WTC11 (cell line): ENCODE data around the gene SELENOV. TPM values are rescaled to one million over a fixed set of nuclear protein-coding genes. Genes with fewer than 3 reads are reported as not detected.

Experiments
- AR ChIP-seq: fragments of 250-450 bp; sonication (Bioruptor Pico); IDR thresholded peaks from 2 replicates; pipeline ENCODE4 v1.9.0; 2021; ENCODE audit warnings: mild to moderate bottlenecking
- CBFB ChIP-seq: sonication (generic); formaldehyde crosslinking; IDR thresholded peaks from 2 replicates; pipeline ENCODE4 v1.8.1; 2022; ENCODE audit warnings: mild to moderate bottlenecking, low read depth, missing genetic modification reagents
- CTCF ChIP-seq: fragments of 200-600 bp; IDR thresholded peaks from 2 replicates; pipeline ENCODE4 v1.8.0; 2022; ENCODE audit warnings: antibody characterized with exemption
- ERG ChIP-seq: fragments of 250-450 bp; sonication (Bioruptor Pico); IDR thresholded peaks from 2 replicates; pipeline ENCODE4 v1.8.0; 2021; ENCODE audit warnings: mild to moderate bottlenecking
- FOXJ3 ChIP-seq: sonication (generic); formaldehyde crosslinking; IDR thresholded peaks from 2 replicates; pipeline ENCODE4 v1.9.0; 2021; ENCODE audit warnings: missing genetic modification reagents, mild to moderate bottlenecking, borderline replicate concordance
- IRF2 ChIP-seq: sonication (generic); formaldehyde crosslinking; IDR thresholded peaks from 2 replicates; pipeline ENCODE4 v1.8.0; 2022; ENCODE audit warnings: low read depth, missing genetic modification reagents, borderline replicate concordance
- JUN ChIP-seq: sonication (generic); formaldehyde crosslinking; IDR thresholded peaks from 2 replicates; pipeline ENCODE4 v1.8.0; 2023; ENCODE audit warnings: mild to moderate bottlenecking, missing genetic modification reagents
- KAT7 ChIP-seq: sonication (generic); formaldehyde crosslinking; IDR thresholded peaks from 2 replicates; pipeline ENCODE4 v1.8.1; 2023; ENCODE audit warnings: missing genetic modification reagents, mild to moderate bottlenecking, borderline replicate concordance
- NFE2L1 ChIP-seq: sonication (generic); formaldehyde crosslinking; IDR thresholded peaks from 2 replicates; pipeline ENCODE4 v1.8.1; 2023; ENCODE audit warnings: missing genetic modification reagents
- NR2C2 ChIP-seq: sonication (generic); formaldehyde crosslinking; IDR thresholded peaks from 2 replicates; pipeline ENCODE4 v1.8.0; 2022; ENCODE audit warnings: mild to moderate bottlenecking, missing genetic modification reagents
- NR3C1 ChIP-seq: sonication (generic); formaldehyde crosslinking; conservative IDR thresholded peaks from 2 replicates; pipeline ENCODE4 v1.8.1; 2023; ENCODE audit warnings: low read depth, mild to moderate bottlenecking, missing genetic modification reagents
- ZBTB43 ChIP-seq: sonication (generic); formaldehyde crosslinking; IDR thresholded peaks from 2 replicates; pipeline ENCODE4 v1.8.1; 2023; ENCODE audit warnings: mild to moderate bottlenecking, missing genetic modification reagents
- ZNF396 ChIP-seq: fragments of 250-450 bp; sonication (Bioruptor Pico); IDR thresholded peaks from 2 replicates; pipeline ENCODE4 v1.8.0; 2021; ENCODE audit warnings: mild to moderate bottlenecking, moderate library complexity, borderline replicate concordance
- total RNA-seq: library from RNA; stranded (reverse); gene quantifications from 3 replicates; pipeline ENCODE4 v1.2.3, GENCODE V29; 2021
- TF ChIP-seq, protein P1 (sequence below): sonication (generic); formaldehyde crosslinking; IDR thresholded peaks from 2 replicates; pipeline ENCODE4 v1.8.1; 2022; ENCODE audit warnings: low read depth, missing genetic modification reagents, borderline replicate concordance
- TF ChIP-seq, protein P2 (sequence below): fragments of 250-450 bp; sonication (Bioruptor Pico); IDR thresholded peaks from 2 replicates; pipeline ENCODE4 v1.9.0; 2021; ENCODE audit warnings: moderate library complexity, mild to moderate bottlenecking, inconsistent platforms, borderline replicate concordance
- TF ChIP-seq, protein P3 (sequence below): sonication (generic); formaldehyde crosslinking; IDR thresholded peaks from 2 replicates; pipeline ENCODE4 v1.8.1; 2023; ENCODE audit warnings: mild to moderate bottlenecking, moderate library complexity, missing genetic modification reagents
- TF ChIP-seq, protein P4 (sequence below): sonication (generic); formaldehyde crosslinking; IDR thresholded peaks from 2 replicates; pipeline ENCODE4 v1.8.0; 2022; ENCODE audit warnings: mild to moderate bottlenecking, missing genetic modification reagents
- TF ChIP-seq, protein P5 (sequence below): sonication (generic); formaldehyde crosslinking; IDR thresholded peaks from 2 replicates; pipeline ENCODE4 v1.8.0; 2023; ENCODE audit warnings: missing genetic modification reagents
- TF ChIP-seq, protein P6 (sequence below): sonication (generic); formaldehyde crosslinking; IDR thresholded peaks from 2 replicates; pipeline ENCODE4 v1.8.1; 2023; ENCODE audit warnings: mild to moderate bottlenecking, missing genetic modification reagents, borderline replicate concordance

SELENOV gene
- total RNA-seq, 1 experiment from 2014 or later, result 12.6 TPM

DNA sequence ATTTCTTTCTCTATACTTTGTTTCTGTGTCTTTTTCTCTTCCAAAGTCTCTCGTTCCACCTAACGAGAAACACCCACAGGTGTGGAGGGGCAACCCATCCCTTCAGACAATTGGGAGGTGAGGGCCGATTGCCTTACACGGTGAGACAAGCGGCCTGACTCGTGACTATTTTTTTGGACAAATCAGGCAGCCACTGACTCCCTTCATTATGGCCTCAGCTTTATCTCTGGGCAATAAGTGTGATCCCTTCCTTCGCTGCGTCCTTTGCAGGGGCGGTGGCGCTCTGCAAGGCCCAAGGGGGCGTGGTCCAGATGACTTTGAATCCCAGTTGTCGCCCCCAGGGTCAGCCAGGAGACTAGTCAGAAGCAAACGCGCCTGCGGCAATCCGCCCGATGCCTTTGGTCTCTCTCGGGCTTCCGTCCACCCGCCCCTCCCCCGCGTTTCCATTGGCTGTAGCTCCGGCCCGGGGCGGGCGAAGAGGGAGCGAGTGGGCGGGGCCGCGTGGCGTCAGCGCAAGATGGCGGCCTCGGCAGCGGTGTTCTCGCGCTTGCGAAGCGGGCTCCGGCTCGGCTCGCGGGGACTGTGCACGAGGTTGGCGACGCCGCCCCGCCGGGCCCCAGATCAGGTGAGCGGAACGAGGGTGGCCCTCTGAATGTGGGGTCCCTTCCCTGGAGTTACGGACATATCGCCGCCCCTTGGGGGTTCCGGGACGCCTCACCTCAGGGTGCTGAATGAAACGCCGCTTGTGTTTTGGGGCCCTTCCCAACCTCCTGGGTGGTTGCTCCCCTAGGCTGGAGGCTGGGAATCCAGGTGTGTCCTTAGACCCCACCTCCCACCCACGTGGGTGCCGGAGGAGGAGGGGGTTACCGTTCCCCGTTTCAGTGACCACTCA lies 34.4 kb upstream of the SELENOV start, which contains the start of gene TIMM50 (continued):
- TF ChIP-seq AR (CRISPR knock-in tag), result no peak
- TF ChIP-seq ZNF396, result no peak
- TF ChIP-seq, protein P1, sequence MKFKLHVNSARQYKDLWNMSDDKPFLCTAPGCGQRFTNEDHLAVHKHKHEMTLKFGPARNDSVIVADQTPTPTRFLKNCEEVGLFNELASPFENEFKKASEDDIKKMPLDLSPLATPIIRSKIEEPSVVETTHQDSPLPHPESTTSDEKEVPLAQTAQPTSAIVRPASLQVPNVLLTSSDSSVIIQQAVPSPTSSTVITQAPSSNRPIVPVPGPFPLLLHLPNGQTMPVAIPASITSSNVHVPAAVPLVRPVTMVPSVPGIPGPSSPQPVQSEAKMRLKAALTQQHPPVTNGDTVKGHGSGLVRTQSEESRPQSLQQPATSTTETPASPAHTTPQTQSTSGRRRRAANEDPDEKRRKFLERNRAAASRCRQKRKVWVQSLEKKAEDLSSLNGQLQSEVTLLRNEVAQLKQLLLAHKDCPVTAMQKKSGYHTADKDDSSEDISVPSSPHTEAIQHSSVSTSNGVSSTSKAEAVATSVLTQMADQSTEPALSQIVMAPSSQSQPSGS, result no peak
- TF ChIP-seq CTCF, result no peak
- no peak for TF ChIP-seq NR3C1 (CRISPR knock-in tag)
- TF ChIP-seq, protein P2, sequence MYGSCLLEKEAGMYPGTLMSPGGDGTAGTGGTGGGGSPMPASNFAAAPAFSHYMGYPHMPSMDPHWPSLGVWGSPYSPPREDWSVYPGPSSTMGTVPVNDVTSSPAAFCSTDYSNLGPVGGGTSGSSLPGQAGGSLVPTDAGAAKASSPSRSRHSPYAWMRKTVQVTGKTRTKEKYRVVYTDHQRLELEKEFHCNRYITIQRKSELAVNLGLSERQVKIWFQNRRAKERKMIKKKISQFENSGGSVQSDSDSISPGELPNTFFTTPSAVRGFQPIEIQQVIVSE, result no peak
- no peak for TF ChIP-seq FOXJ3 (CRISPR knock-in tag)
- peak; percentile 93; the same call in 1 of the 2 replicates for TF ChIP-seq ZBTB43 (CRISPR knock-in tag)
- TF ChIP-seq, protein P3, sequence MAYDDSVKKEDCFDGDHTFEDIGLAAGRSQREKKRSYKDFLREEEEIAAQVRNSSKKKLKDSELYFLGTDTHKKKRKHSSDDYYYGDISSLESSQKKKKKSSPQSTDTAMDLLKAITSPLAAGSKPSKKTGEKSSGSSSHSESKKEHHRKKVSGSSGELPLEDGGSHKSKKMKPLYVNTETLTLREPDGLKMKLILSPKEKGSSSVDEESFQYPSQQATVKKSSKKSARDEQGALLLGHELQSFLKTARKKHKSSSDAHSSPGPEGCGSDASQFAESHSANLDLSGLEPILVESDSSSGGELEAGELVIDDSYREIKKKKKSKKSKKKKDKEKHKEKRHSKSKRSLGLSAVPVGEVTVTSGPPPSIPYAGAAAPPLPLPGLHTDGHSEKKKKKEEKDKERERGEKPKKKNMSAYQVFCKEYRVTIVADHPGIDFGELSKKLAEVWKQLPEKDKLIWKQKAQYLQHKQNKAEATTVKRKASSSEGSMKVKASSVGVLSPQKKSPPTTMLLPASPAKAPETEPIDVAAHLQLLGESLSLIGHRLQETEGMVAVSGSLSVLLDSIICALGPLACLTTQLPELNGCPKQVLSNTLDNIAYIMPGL (CRISPR knock-in tag), result peak; percentile 86
- TF ChIP-seq, protein P4, sequence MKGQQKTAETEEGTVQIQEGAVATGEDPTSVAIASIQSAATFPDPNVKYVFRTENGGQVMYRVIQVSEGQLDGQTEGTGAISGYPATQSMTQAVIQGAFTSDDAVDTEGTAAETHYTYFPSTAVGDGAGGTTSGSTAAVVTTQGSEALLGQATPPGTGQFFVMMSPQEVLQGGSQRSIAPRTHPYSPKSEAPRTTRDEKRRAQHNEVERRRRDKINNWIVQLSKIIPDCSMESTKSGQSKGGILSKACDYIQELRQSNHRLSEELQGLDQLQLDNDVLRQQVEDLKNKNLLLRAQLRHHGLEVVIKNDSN (CRISPR knock-in tag), result peak; percentile 51
- TF ChIP-seq JUN (CRISPR knock-in tag), result peak; percentile 85; the same call in 1 of the 2 replicates
- TF ChIP-seq KAT7, result 0 out of 2 replicates have a peak, but pooled peaks have one; percentile 91
- TF ChIP-seq NR2C2 (CRISPR knock-in tag), result no peak
- TF ChIP-seq NFE2L1 (CRISPR knock-in tag), result peak; percentile 31; the same call in 1 of the 2 replicates
- no peak for TF ChIP-seq IRF2 (CRISPR knock-in tag)
- TF ChIP-seq, protein P5, sequence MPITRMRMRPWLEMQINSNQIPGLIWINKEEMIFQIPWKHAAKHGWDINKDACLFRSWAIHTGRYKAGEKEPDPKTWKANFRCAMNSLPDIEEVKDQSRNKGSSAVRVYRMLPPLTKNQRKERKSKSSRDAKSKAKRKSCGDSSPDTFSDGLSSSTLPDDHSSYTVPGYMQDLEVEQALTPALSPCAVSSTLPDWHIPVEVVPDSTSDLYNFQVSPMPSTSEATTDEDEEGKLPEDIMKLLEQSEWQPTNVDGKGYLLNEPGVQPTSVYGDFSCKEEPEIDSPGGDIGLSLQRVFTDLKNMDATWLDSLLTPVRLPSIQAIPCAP (CRISPR knock-in tag), result no peak
- no peak for TF ChIP-seq ERG (CRISPR knock-in tag)
- TF ChIP-seq CBFB, result no peak; the same call in 1 of the 2 replicates
- TF ChIP-seq, protein P6, sequence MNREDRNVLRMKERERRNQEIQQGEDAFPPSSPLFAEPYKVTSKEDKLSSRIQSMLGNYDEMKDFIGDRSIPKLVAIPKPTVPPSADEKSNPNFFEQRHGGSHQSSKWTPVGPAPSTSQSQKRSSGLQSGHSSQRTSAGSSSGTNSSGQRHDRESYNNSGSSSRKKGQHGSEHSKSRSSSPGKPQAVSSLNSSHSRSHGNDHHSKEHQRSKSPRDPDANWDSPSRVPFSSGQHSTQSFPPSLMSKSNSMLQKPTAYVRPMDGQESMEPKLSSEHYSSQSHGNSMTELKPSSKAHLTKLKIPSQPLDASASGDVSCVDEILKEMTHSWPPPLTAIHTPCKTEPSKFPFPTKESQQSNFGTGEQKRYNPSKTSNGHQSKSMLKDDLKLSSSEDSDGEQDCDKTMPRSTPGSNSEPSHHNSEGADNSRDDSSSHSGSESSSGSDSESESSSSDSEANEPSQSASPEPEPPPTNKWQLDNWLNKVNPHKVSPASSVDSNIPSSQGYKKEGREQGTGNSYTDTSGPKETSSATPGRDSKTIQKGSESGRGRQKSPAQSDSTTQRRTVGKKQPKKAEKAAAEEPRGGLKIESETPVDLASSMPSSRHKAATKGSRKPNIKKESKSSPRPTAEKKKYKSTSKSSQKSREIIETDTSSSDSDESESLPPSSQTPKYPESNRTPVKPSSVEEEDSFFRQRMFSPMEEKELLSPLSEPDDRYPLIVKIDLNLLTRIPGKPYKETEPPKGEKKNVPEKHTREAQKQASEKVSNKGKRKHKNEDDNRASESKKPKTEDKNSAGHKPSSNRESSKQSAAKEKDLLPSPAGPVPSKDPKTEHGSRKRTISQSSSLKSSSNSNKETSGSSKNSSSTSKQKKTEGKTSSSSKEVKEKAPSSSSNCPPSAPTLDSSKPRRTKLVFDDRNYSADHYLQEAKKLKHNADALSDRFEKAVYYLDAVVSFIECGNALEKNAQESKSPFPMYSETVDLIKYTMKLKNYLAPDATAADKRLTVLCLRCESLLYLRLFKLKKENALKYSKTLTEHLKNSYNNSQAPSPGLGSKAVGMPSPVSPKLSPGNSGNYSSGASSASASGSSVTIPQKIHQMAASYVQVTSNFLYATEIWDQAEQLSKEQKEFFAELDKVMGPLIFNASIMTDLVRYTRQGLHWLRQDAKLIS, result no peak; the same call in 1 of the 2 replicates
